Esophagus muscularis mucosa (tissue), 3 donors: ENCODE data around the gene GRK3.

Experiments used
- CTCF ChIP-seq, 3 experiments: fragments of 200-600 bp in 2 of 3; fragments of 450-650 bp in 1 of 3; sonication (generic) in 2 of 3; IDR thresholded peaks; one replicate each; pipeline ENCODE4 v1.5.1; 2017 to 2019; ENCODE audit warnings: antibody characterized with exemption in 3 of 3, mild to moderate bottlenecking in 2 of 3, moderate library complexity in 1 of 3
- POLR2A ChIP-seq: fragments of 450-650 bp; IDR thresholded peaks from one replicate; pipeline ENCODE4 v1.6.1; 2017; ENCODE audit warnings: antibody characterized with exemption, moderate library complexity, mild to moderate bottlenecking, low read depth
- POLR2AphosphoS5 ChIP-seq, 2 donors: sonication (generic); formaldehyde crosslinking; IDR thresholded peaks; one replicate each; pipeline ENCODE4 v1.6.1; 2017; ENCODE audit warnings: antibody characterized with exemption in 2 of 2

DNA sequence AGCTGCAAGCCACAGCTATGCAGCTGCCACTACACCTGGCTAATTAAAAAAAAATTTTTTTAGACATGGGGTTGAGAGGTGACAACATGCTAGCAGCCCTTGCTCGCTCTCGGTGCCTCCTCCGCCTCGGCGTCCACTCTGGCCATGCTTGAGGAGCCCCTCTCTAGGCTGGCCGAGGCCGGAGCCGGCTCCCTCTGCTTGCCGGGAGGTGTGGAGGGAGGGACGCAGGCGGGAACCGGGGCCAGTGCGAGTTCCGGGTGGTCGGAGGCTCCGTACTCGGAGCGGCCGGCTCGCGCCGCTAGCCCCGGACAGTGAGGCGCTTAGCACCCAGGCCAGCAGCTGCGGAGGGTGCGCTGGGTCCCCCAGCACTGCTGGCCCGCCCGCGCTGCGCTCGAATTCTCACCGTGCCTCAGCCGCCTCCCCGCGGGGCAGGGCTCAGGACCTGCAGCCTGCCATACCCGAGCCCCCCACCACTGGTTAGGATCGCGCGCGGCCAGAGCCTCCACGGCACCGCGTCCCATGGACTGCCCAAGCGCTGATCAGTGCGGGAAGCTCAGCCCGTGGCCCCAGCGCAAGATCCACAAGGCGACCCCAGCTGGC, 188.2 kb downstream of the GRK3 start:
- TF ChIP-seq POLR2A (no peak), POLR2AphosphoS5 (IDR thresholded peaks at IDR 0.05) (no peak), CTCF (IDR thresholded peaks at IDR 0.05) (no peak)
